Measurements from ENCODE around the gene LRGUK. TPM values are rescaled to one million over a fixed set of nuclear protein-coding genes. Genes with fewer than 3 reads are reported as not detected.

Gene LRGUK
- total and polyA plus RNA-seq, 2 of the 4 experiments (the other 2 are of a cell fraction), result 0.07 TPM; not detected in 1

- Histone ChIP-seq H3K9me3 (ENCODE audit: control insufficient read depth, insufficient read depth, low read length) (no peaks in the 10 kb centered on the region), H4K8ac (ENCODE audit: low read depth in 2 of 2, low read length in 2 of 2) (no peak overlapping the region), H2AK9ac (replicated peaks; ENCODE audit: low read depth, low read length, poor library complexity) (no peak overlapping the region), H2BK20ac (ENCODE audit: low read depth, low read length) (no peak overlapping the region), H2BK120ac (ENCODE audit: low read depth, low read length) (no peak overlapping the region), H3K4me3 (ENCODE audit: insufficient read depth, low read depth, low read length) (no peak overlapping the region), H3K18ac (ENCODE audit: low read depth, low read length) (no peak overlapping the region), H3K23ac (ENCODE audit: low read depth, low read length) (no peak overlapping the region), H4K20me1 (ENCODE audit: insufficient read depth, low read length) (no peaks in the 10 kb centered on the region), H2AFZ (replicated peaks; ENCODE audit: low read length, poor library complexity) (no peak overlapping the region), H3K4me2 (ENCODE audit: low read depth, low read length) (no peak overlapping the region), H3K56ac (ENCODE audit: extremely low read depth, insufficient read depth, low read length) (no peak overlapping the region), H4K5ac (ENCODE audit: low read depth, low read length) (no peak overlapping the region), H2BK15ac (ENCODE audit: low read depth, low read length) (no peak overlapping the region), H3K9me1 (ENCODE audit: insufficient read depth, low read length) (no peaks in the 10 kb centered on the region), H2AK5ac (ENCODE audit: low read depth, low read length) (no peak overlapping the region), H3K4me1 (ENCODE audit: control insufficient read depth, insufficient read depth, low read length) (no peaks in the 10 kb centered on the region), H3K36me3 (ENCODE audit: control insufficient read depth, insufficient read depth, low read length) (no peaks in the 10 kb centered on the region), H3K14ac (replicated peaks; ENCODE audit: low read depth, low read length) (no peak overlapping the region), H3K79me1 (ENCODE audit: low read depth in 1 of 2, low read length in 2 of 2) (no peaks in the 10 kb centered on the region), H4K91ac (ENCODE audit: insufficient read depth, low read depth, low read length) (no peak overlapping the region), H3K27me3 (ENCODE audit: control insufficient read depth, insufficient read depth, low read length) (peaks cover 11% of the 10 kb centered on the region), H2BK5ac (ENCODE audit: low read depth, low read length, poor library complexity, severe bottlenecking) (no peak overlapping the region), H3K9ac (ENCODE audit: low read depth, low read length) (no peak overlapping the region), H3K27ac (ENCODE audit: insufficient read depth, low read length) (no peak overlapping the region), H3K4ac (ENCODE audit: low read depth, low read length) (no peak overlapping the region)
- dilution Hi-C loops (cut with HindIII; ENCODE audit: low sequenced_read_pairs, unreplicated experiment) (no loop called here), in situ Hi-C loops (cut with MboI; ENCODE audit: low sequenced_read_pairs) (no loop called here), intact Hi-C loops (cut with micrococcal nuclease) (no loop called here)
- BruUV-seq (replicated peaks), result no TSS peak
- ATAC-seq (ENCODE audit: low read depth) (no peak), DNase-seq (no peak)
- WGBS, 2 experiments (ENCODE audit: extremely low coverage in 2 of 2, insufficient read length in 1 of 2), result 44% methylated on average over 1 of the region's 5 CpGs; no CpG with 5 or more reads in 1 of the 2 experiments
- CTCF ChIA-PET, result no interaction called here
- TF ChIP-seq CTCF (conservative IDR thresholded peaks at IDR 0.05; ENCODE audit: low read depth, low read length) (no peak), ELK1 (IDR thresholded peaks at IDR 0.05; ENCODE audit: borderline replicate concordance, low read depth, low read length) (no peak), CEBPB (IDR thresholded peaks at IDR 0.05; ENCODE audit: low read depth, low read length) (no peak), FOS (IDR thresholded peaks at IDR 0.05; ENCODE audit: low read depth, low read length) (no peak), POLR2A (IDR thresholded peaks at IDR 0.05; ENCODE audit: low read depth, low read length) (no peak), MAZ (IDR thresholded peaks at IDR 0.05; ENCODE audit: borderline replicate concordance, low read depth, low read length) (no peak), USF2 (IDR thresholded peaks at IDR 0.05; ENCODE audit: low read depth, low read length) (no peak), MAFK (IDR thresholded peaks at IDR 0.05; ENCODE audit: low read depth, low read length) (no peak), RFX5 (IDR thresholded peaks at IDR 0.05; ENCODE audit: low read depth, low read length) (no peak), RCOR1 (IDR thresholded peaks at IDR 0.05; ENCODE audit: insufficient replicate concordance, low read length) (no peak), BHLHE40 (IDR thresholded peaks at IDR 0.05; ENCODE audit: low read depth, low read length) (no peak), NFE2L2 (IDR thresholded peaks at IDR 0.05; ENCODE audit: low read depth, low read length) (no peak), CHD1 (IDR thresholded peaks at IDR 0.05; ENCODE audit: low read depth, low read length) (no peak), MXI1 (IDR thresholded peaks at IDR 0.05; ENCODE audit: borderline replicate concordance, low read depth, low read length) (no peak), RAD21 (IDR thresholded peaks at IDR 0.05; ENCODE audit: low read length) (no peak), SMC3 (IDR thresholded peaks at IDR 0.05; ENCODE audit: low read depth, low read length) (no peak)
- POLR2A ChIA-PET (ENCODE audit: unreplicated experiment), result no interaction called here
Measured at GRCh38 chr7:134128829-134129228, 1.7 kb downstream of the LRGUK start.
